OCI-LY3 (cell line): ENCODE results near the gene SELENOH.

Source experiments
- CTCF ChIP-seq: fragments of 200-600, 300-600 bp; sonication (generic); IDR thresholded peaks from 2 replicates; pipeline ENCODE4 v1.5.1; 2014; ENCODE audit warnings: antibody characterized with exemption, low read length, low read depth
- EZH2phosphoT487 ChIP-seq: fragments of 200-600 bp; shearing (Covaris generic); IDR thresholded peaks from 2 replicates; pipeline ENCODE4 v1.6.1; 2018; ENCODE audit warnings: antibody characterized with exemption, mixed run types, low read depth

GRCh38 chr11:57762235-57762861 lies 21.1 kb downstream of the SELENOH start:
- no peak for TF ChIP-seq CTCF
- no peak for TF ChIP-seq EZH2phosphoT487
